GM12873 (cell line): Measurements from ENCODE around the gene OAT.

ENCODE experiments used
- CTCF ChIP-seq: IDR thresholded peaks from 2 replicates; pipeline ENCODE4 v1.5.1; 2012; ENCODE audit warnings: low read depth, mild to moderate bottlenecking, moderate library complexity, low read length, control low read depth; ENCODE audit not compliant: insufficient read depth; ENCODE audit errors: missing control alignments

OAT gene

GRCh38 chr10:124354411-124355382 is 64.0 kb downstream of the OAT start:
- TF ChIP-seq CTCF = no peak

GRCh38 chr10:124353896-124354295 is 64.8 kb downstream of the OAT start:
- no peak for TF ChIP-seq CTCF

- TF ChIP-seq CTCF = no peak
These were observed 65.5 kb downstream of the OAT start for GRCh38 chr10:124353091-124353815.

- TF ChIP-seq CTCF = no peak
These were observed 67.1 kb downstream of the OAT start for GRCh38 chr10:124351481-124352220.

- TF ChIP-seq CTCF = no peak
These were observed 67.9 kb downstream of the OAT start for GRCh38 chr10:124350806-124351205.

- no peak for TF ChIP-seq CTCF
These were observed 68.8 kb downstream of the OAT start for GRCh38 chr10:124349996-124350280.
